C4-2B (cell line): ENCODE measurements around the gene RAB31.

Experiments
- CTCF ChIP-seq: fragments of 450-650 bp; conservative IDR thresholded peaks from 2 replicates; pipeline ENCODE4 v1.5.1; 2017; ENCODE audit warnings: mild to moderate bottlenecking
- ZFX ChIP-seq: fragments of 450-650 bp; IDR thresholded peaks from 2 replicates; pipeline ENCODE4 v1.6.1; 2017

DNA sequence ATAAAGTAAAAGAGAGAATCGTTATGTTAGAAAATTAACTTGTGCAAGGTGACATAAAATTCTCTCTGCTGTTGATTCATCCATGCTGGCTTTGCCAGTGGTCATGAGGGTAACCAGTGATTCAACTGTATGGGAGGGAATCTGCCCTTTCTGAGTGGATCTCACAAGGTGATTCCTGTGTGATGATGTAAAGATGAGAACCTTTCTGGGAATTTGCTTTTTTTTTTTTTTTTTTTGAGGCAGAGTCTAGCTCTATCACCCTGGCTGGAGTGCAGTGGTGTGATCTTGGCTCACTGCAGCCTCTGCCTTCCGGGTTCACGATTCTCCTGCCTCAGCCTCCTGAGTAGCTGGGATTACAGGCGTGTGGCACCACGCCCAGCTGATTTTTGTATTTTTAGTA lies 23.3 kb downstream of the RAB31 start:
- TF ChIP-seq CTCF: no peak
- no peak for TF ChIP-seq ZFX
